ENCODE results near the gene CDKN2D.
"Not testable (repeated sequence)": the region's sequence is repeated elsewhere in the genome, so short reads cannot be mapped to it uniquely, and the experiment has no call there.

- TF ChIP-seq EZH2 (IDR thresholded peaks at IDR 0.05; ENCODE audit: insufficient read depth, poor library complexity, severe bottlenecking); EZH2phosphoT487 (IDR thresholded peaks at IDR 0.05; ENCODE audit: insufficient read depth, low read depth): not testable (repeated sequence)
Observed at GRCh38 chr19:10539016-10539415, 29.8 kb downstream of the CDKN2D start.
